Erythroblast (primary cell): ENCODE measurements around the gene SNED1.

Experiments used
- GATA1 ChIP-seq: IDR thresholded peaks from 2 replicates; pipeline ENCODE4 v1.6.1; 2011; ENCODE audit warnings: low read depth, mild to moderate bottlenecking, control low read depth, low read length, moderate library complexity
- POLR2A ChIP-seq: IDR thresholded peaks from 2 replicates; pipeline ENCODE4 v1.6.1; 2011; ENCODE audit warnings: mild to moderate bottlenecking, low read length

DNA sequence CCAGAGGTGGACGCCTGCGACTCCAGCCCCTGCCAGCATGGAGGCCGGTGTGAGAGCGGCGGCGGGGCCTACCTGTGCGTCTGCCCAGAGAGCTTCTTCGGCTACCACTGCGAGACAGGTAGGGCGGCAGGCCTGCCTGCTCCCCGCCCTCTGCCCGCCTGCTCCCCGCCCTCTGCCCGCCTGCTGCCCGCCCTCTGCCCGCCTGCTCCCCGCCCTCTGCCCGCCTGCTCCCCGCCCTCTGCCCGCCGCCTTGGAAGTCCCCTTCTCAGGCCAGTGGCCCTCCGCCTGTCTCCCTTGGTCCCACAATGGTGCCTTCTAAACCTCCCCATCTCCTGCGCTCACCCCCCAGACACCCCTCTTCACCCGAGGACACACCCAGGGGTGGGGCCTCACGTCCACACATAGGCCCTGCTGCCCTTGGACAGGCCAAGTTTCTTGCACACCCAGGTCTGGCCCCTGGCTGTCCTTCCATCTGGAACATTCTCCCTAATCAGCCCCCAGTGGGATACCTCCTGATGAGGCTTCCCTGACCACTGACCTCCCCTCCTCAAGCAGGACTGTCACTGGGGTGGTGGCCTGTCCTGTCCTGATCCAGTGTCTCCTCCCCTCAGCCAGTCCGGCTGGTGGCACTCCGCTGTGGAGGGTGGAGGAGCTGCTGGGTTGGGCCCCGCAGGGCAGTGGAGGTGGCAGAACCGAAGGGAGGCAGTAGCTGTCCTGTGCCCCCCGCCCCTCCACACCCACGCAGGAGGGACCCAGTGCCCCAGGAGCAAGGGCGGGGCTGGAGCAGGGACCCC lies 65.8 kb downstream of the SNED1 start:
- TF ChIP-seq POLR2A (no peak), GATA1 (no peak)
